Nephron progenitor cell (in vitro differentiated cells): ENCODE measurements around the gene CHRNB4.
A peak's percentile ranks its signal among the peaks of the same experiment; 100 is the strongest.

Source experiments
- DNase-seq: peaks from one replicate; pipeline ENCODE4 v3.0.0; 2021
- H3K27ac Mint-ChIP-seq: 2 replicates; pipeline ENCODE4 v1.8.0; 2021; ENCODE audit warnings: mild to moderate bottlenecking, moderate library complexity, mixed read lengths
- H3K27me3 Mint-ChIP-seq: 2 replicates; pipeline ENCODE4 v1.8.0; 2021; ENCODE audit warnings: mild to moderate bottlenecking, low read depth, mixed read lengths; ENCODE audit not compliant: poor library complexity
- H3K36me3 Mint-ChIP-seq: 2 replicates; pipeline ENCODE4 v1.8.0; 2021; ENCODE audit warnings: low read depth, mixed read lengths
- H3K4me1 Mint-ChIP-seq: 2 replicates; pipeline ENCODE4 v1.8.0; 2021; ENCODE audit warnings: mixed read lengths
- H3K4me3 Mint-ChIP-seq: 2 replicates; pipeline ENCODE4 v1.8.0; 2021; ENCODE audit warnings: mild to moderate bottlenecking, moderate library complexity, mixed read lengths
- H3K9me3 Mint-ChIP-seq: 2 replicates; pipeline ENCODE4 v1.8.0; 2021; ENCODE audit warnings: mild to moderate bottlenecking, moderate library complexity, mixed read lengths
- TF ChIP-seq, protein P1 (sequence below): fragments of 200-600 bp; sonication (generic); IDR thresholded peaks from 2 replicates; pipeline ENCODE4 v1.5.0; 2021; ENCODE audit warnings: antibody characterized with exemption

The CHRNB4 gene

DNA sequence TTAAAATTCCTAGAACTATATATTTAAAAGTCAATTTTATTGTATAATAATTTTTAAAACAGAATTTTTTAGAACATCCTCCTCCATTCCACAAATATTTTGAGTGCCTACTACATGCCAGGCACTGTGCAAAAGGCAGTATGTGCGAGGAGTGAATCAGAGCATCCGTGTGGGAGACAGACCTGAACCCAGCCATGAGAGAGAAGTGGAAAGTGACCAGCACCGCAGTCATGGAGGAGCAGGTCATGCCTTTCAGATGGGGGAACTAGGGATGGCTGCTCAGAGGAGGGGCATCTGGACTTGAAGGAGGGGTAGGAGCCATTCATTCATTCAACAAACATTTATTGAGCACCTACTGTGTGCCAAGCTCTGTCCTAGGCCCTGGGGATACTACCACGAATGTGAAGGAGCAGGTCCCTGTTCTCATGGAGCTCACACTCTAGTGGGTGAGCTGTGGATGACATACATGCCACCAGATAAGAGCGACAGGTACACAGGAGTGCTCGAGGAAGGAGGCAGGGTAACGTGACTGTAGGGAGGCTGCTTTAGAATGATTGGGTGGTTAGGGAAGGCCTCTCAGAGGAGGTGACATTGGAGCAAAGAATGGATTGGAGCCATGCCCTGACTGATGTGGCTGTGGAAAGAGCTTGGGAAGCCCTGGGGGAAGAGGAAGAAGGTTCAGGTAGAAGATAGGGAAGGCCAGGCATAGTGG, 17.1 kb downstream of the CHRNB4 start:
- no peak overlapping the region for H3K4me3 Mint-ChIP-seq
- peaks cover 40% of the 10 kb centered on the region for H3K36me3 Mint-ChIP-seq
- H3K27me3 Mint-ChIP-seq = peaks cover 40% of the 10 kb centered on the region

DNA sequence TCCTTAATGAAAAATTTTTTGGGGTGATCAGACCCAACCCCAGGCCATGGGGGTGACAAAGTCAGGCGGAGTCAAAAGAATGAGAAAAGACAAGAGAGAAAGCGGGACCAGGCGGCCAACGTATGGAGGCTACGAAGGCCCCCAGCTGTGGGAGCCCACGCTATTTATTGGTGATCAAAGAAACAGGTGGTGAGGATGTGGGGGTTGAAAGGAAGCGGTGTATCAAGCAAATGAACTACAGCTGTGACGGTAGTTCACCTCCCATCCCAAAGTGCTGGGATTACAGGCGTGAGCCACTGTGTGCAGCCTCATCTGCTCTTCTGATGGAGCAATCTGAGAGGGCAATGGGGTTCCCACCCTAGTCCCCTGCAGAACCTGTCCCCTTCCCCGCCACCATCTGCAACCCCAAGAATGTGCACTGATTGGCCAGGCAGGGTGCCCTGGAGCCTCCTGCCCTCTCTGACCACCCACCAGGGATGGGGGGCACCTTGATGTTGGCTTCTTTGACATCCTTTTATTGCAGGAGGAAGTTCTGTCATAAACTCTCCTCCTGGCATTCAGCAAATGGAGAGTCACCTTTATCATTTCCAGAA, 19.1 kb downstream of the CHRNB4 start:
- Mint-ChIP-seq H3K4me3 (peak overlapping the region; percentile 82), H3K4me1 (peaks cover 33% of the 10 kb centered on the region)
- TF ChIP-seq, protein P1, sequence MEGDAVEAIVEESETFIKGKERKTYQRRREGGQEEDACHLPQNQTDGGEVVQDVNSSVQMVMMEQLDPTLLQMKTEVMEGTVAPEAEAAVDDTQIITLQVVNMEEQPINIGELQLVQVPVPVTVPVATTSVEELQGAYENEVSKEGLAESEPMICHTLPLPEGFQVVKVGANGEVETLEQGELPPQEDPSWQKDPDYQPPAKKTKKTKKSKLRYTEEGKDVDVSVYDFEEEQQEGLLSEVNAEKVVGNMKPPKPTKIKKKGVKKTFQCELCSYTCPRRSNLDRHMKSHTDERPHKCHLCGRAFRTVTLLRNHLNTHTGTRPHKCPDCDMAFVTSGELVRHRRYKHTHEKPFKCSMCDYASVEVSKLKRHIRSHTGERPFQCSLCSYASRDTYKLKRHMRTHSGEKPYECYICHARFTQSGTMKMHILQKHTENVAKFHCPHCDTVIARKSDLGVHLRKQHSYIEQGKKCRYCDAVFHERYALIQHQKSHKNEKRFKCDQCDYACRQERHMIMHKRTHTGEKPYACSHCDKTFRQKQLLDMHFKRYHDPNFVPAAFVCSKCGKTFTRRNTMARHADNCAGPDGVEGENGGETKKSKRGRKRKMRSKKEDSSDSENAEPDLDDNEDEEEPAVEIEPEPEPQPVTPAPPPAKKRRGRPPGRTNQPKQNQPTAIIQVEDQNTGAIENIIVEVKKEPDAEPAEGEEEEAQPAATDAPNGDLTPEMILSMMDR = no peak

More for the DNA sequence above, 17.1 kb downstream of the CHRNB4 start:
- peaks cover 28% of the 10 kb centered on the region for H3K4me1 Mint-ChIP-seq
- no peak for DNase-seq
- peak overlapping the region; percentile 21 for H3K27ac Mint-ChIP-seq
- no peaks in the 10 kb centered on the region for H3K9me3 Mint-ChIP-seq
- TF ChIP-seq, protein P1 = no peak

DNA sequence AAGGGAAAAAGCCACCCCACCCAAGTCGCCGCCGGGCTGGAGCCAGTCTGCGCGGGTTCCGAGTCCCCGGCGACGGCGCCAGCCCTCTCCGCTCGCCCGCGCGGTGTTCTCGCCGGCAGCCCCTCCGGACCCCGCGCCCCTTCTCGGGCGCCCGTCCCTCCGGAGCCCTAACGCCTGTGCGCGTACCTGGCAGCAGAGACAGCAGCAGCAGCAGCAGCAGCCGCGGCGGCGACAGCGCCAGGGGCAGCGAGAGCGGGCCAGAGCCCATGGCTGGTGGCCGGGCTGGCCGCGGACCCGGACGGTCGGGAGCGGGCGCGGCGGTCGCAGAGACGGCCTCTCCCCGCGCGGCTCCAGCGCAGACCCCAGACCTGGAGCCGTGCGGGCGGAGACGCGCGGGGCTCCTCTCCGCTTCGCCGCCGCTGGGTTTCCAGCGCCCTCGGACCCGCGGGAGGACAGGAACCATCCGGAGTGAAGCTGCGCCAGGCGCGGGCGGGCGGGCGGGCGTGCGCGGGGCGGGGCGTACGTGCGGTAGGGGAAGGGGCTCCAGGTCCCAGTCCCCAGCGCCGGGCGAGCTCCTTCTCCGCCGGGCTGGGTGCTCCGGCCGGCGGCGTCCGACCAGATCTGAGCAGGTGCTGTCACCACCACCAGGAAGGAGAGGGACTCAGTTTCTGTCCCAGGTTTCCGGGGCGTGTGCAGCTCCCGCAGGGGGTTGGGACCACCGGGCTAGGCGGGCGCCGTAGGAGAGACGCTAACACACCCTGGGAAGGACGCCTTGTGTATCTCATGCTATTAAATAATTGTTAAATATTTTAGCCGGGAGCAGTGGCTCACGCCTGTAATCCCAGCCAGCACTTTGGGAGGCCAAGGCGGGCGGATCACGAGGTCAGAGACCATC, 20.2 kb downstream of the CHRNB4 start, which contains the start of gene CHRNA3:
Gene CHRNA3, minus strand, starts transcription at position 470 of the 895 bp plus-strand sequence. Its CDS starts 202 bp downstream, at position 268.
- peaks cover 22% of the 10 kb centered on the region for H3K4me1 Mint-ChIP-seq
- H3K9me3 Mint-ChIP-seq = no peaks in the 10 kb centered on the region
- peaks cover 44% of the 10 kb centered on the region for H3K27me3 Mint-ChIP-seq
- peak; percentile 72 for DNase-seq
- peak within 1 kb of the TSS; percentile 83 for H3K4me3 Mint-ChIP-seq
- TF ChIP-seq, protein P1 = no peak
- peaks cover 13% of the 10 kb centered on the region for H3K36me3 Mint-ChIP-seq
- H3K27ac Mint-ChIP-seq = no peak within 1 kb of the TSS

More for the DNA sequence above, 19.1 kb downstream of the CHRNB4 start:
- DNase-seq = no peak
- Mint-ChIP-seq H3K36me3 (peaks cover 22% of the 10 kb centered on the region), H3K9me3 (no peaks in the 10 kb centered on the region), H3K27me3 (peaks cover 44% of the 10 kb centered on the region), H3K27ac (no peak overlapping the region)

DNA sequence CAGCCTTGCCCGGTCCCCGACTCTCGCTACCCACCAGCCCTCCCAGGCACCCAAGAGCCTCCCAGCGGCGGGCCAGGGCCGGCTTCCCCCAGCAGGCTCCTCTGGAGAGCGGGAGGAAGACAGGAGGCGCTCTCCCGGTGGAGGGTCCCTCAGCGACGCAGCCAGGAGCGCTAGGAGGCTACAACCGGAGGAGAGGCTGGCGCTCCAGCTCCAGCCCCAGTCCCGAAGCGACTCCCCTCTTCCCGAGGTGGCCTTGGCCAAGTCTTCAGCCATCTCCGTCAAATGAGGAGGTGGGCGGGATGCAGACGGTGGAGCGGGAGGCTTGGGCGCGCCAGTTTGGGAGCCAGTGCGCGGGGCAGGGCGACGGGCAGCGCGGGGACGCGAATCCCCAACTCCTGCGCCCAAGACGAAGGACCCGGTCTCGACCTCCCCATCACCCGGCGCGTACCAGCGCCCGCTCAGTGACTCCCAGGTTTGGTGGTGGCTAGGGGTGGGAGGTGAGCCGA, 20.9 kb downstream of the CHRNB4 start:
- TF ChIP-seq, protein P1 = no peak
- DNase-seq = peak; percentile 73
- peaks cover 20% of the 10 kb centered on the region for H3K4me1 Mint-ChIP-seq
- no peaks in the 10 kb centered on the region for H3K9me3 Mint-ChIP-seq
- H3K36me3 Mint-ChIP-seq = peaks cover 13% of the 10 kb centered on the region
- peak overlapping the region; percentile 83 for H3K4me3 Mint-ChIP-seq
- H3K27ac Mint-ChIP-seq = no peak overlapping the region
- H3K27me3 Mint-ChIP-seq = peaks cover 41% of the 10 kb centered on the region

DNA sequence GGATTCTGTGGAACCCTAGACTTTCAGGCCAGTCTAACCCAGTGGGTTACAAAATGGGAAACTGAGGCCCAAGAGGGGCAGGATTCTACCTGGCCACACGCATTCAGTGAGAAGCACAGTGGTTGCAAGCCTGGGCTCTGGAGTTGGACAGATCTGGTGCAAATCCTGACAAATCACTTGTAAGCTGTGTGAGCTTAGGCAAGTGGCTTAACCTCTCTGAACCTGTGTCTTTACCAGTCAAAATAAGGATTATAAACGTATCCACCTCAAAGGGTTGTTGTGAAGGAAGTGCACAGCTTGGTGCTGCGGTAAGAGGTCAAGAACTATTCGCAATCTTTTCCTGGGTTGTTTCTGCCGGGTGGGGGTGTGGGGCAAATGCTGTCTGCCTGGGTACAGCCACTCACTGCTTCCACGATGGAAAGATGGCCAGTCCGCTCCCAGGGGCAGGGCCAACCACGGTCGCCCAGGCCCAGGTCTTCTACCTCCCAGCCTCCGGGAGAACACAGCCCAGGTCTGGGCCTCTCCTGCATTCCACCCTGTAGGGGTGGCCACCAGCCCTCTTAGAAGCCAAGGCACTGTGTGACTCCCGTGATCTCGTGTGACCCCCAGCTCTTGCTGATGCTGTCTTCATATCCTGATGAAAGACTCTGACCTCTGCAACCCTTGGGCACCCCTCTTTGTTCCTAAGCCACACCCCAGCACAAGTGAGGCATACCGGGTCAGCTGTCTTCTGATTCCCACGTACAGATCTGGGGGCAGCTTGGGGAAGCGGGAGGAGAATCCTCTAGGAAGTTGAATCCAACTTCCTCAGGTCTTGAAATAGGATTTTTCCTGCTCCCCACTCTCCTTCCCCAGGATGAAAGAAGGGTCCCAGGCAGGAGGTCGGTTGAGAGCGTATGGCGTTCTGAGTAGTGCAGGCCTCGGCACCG, 21.7 kb downstream of the CHRNB4 start:
- peaks cover under 1% of the 10 kb centered on the region for H3K9me3 Mint-ChIP-seq
- peaks cover 8% of the 10 kb centered on the region for H3K36me3 Mint-ChIP-seq
- H3K27me3 Mint-ChIP-seq = peaks cover 41% of the 10 kb centered on the region
- peak overlapping the region; percentile 83 for H3K4me3 Mint-ChIP-seq
- no peak for DNase-seq
- H3K4me1 Mint-ChIP-seq = peaks cover 20% of the 10 kb centered on the region
- TF ChIP-seq, protein P1 = no peak
- no peak overlapping the region for H3K27ac Mint-ChIP-seq
